ENCODE results near the gene PRAMEF1. TPM values are rescaled to one million over a fixed set of nuclear protein-coding genes. Genes with fewer than 3 reads are reported as not detected.

PRAMEF1 gene
- polyA plus RNA-seq, 1 donor from 2014 or later: not detected

GRCh38 chr1:12748778-12749355 is 42.3 kb upstream of the PRAMEF1 start:
- Histone ChIP-seq H2AFZ (ENCODE audit: low read depth, low read length) (no peak overlapping the region), H4K20me1 (ENCODE audit: insufficient read depth) (no peaks in the 10 kb centered on the region), H3K9ac (ENCODE audit: low read length) (no peak overlapping the region), H3K79me2 (replicated peaks; ENCODE audit: insufficient read depth, low read length) (no peaks in the 10 kb centered on the region), H3K4me2 (ENCODE audit: low read length) (no peak overlapping the region), H3K27me3 (ENCODE audit: insufficient read depth, low read depth, low read length) (no peaks in the 10 kb centered on the region), H3F3A (ENCODE audit: insufficient read depth, low read length, poor library complexity, severe bottlenecking) (no peaks in the 10 kb centered on the region), H3K9me3 (ENCODE audit: low read length) (peaks cover 5% of the 10 kb centered on the region), H3K36me3 (ENCODE audit: insufficient read depth, low read length) (no peaks in the 10 kb centered on the region), H3K27ac (ENCODE audit: low read length) (no peak overlapping the region), H3K9me2 (ENCODE audit: insufficient read depth, low read length) (no peaks in the 10 kb centered on the region), H3K4me3 (ENCODE audit: low read length) (no peak overlapping the region)
- no peak for TF ChIP-seq SMC3 (conservative IDR thresholded peaks at IDR 0.05; ENCODE audit: poor library complexity)
- TF ChIP-seq EP300 (conservative IDR thresholded peaks at IDR 0.05; ENCODE audit: poor library complexity, severe bottlenecking): no peak
- no peak for TF ChIP-seq POLR2AphosphoS5 (IDR thresholded peaks at IDR 0.05)
- TF ChIP-seq, protein P1, sequence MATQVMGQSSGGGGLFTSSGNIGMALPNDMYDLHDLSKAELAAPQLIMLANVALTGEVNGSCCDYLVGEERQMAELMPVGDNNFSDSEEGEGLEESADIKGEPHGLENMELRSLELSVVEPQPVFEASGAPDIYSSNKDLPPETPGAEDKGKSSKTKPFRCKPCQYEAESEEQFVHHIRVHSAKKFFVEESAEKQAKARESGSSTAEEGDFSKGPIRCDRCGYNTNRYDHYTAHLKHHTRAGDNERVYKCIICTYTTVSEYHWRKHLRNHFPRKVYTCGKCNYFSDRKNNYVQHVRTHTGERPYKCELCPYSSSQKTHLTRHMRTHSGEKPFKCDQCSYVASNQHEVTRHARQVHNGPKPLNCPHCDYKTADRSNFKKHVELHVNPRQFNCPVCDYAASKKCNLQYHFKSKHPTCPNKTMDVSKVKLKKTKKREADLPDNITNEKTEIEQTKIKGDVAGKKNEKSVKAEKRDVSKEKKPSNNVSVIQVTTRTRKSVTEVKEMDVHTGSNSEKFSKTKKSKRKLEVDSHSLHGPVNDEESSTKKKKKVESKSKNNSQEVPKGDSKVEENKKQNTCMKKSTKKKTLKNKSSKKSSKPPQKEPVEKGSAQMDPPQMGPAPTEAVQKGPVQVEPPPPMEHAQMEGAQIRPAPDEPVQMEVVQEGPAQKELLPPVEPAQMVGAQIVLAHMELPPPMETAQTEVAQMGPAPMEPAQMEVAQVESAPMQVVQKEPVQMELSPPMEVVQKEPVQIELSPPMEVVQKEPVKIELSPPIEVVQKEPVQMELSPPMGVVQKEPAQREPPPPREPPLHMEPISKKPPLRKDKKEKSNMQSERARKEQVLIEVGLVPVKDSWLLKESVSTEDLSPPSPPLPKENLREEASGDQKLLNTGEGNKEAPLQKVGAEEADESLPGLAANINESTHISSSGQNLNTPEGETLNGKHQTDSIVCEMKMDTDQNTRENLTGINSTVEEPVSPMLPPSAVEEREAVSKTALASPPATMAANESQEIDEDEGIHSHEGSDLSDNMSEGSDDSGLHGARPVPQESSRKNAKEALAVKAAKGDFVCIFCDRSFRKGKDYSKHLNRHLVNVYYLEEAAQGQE (IDR thresholded peaks at IDR 0.05; ENCODE audit: borderline replicate concordance): no peak
- no peak for TF ChIP-seq MXI1 (conservative IDR thresholded peaks at IDR 0.05; ENCODE audit: poor library complexity, severe bottlenecking)
- no peak for TF ChIP-seq TAF1 (IDR thresholded peaks at IDR 0.05; ENCODE audit: low read depth)
- TF ChIP-seq RAD21 (conservative IDR thresholded peaks at IDR 0.05): no peak
- no peak for TF ChIP-seq EZH2 (IDR thresholded peaks at IDR 0.05; ENCODE audit: borderline replicate concordance, insufficient read depth, low read length, poor library complexity, severe bottlenecking)
- TF ChIP-seq, protein P2, sequence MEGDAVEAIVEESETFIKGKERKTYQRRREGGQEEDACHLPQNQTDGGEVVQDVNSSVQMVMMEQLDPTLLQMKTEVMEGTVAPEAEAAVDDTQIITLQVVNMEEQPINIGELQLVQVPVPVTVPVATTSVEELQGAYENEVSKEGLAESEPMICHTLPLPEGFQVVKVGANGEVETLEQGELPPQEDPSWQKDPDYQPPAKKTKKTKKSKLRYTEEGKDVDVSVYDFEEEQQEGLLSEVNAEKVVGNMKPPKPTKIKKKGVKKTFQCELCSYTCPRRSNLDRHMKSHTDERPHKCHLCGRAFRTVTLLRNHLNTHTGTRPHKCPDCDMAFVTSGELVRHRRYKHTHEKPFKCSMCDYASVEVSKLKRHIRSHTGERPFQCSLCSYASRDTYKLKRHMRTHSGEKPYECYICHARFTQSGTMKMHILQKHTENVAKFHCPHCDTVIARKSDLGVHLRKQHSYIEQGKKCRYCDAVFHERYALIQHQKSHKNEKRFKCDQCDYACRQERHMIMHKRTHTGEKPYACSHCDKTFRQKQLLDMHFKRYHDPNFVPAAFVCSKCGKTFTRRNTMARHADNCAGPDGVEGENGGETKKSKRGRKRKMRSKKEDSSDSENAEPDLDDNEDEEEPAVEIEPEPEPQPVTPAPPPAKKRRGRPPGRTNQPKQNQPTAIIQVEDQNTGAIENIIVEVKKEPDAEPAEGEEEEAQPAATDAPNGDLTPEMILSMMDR (IDR thresholded peaks at IDR 0.05; ENCODE audit: poor library complexity, severe bottlenecking): no peak

DNA sequence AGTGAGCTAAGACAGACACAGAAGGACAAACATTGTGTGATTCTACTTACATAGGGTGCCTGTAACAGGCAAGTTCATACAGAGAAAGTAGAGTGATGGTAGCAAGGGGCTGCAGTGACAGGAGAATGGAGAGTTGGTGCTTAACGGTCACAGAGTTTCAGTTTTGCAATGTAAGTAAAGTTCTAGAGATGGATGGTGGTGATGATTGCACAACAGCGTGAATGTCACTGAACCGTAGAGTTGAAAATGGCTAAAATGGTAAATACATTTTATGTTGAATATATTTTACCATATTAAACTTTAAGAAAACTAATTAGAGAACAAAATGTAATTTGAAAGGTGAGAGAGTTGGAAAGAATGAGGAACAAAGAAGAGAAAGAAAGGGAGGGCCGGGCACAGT is 36.5 kb upstream of the PRAMEF1 start:
- TF ChIP-seq TAF1 (IDR thresholded peaks at IDR 0.05; ENCODE audit: low read depth) (no peak), POLR2AphosphoS5 (IDR thresholded peaks at IDR 0.05) (no peak), MXI1 (conservative IDR thresholded peaks at IDR 0.05; ENCODE audit: poor library complexity, severe bottlenecking) (no peak), SMC3 (conservative IDR thresholded peaks at IDR 0.05; ENCODE audit: poor library complexity) (no peak), EP300 (conservative IDR thresholded peaks at IDR 0.05; ENCODE audit: poor library complexity, severe bottlenecking) (no peak), RAD21 (conservative IDR thresholded peaks at IDR 0.05) (no peak), EZH2 (IDR thresholded peaks at IDR 0.05; ENCODE audit: borderline replicate concordance, insufficient read depth, low read length, poor library complexity, severe bottlenecking) (no peak)
- TF ChIP-seq, protein P1 (IDR thresholded peaks at IDR 0.05; ENCODE audit: borderline replicate concordance): no peak
- TF ChIP-seq, protein P2 (IDR thresholded peaks at IDR 0.05; ENCODE audit: poor library complexity, severe bottlenecking): no peak
- no peak overlapping the region for H3K4me3 ChIP-seq (ENCODE audit: low read length)

More for the DNA sequence above, 36.5 kb upstream of the PRAMEF1 start:
- no peaks in the 10 kb centered on the region for H3K27me3 ChIP-seq (ENCODE audit: insufficient read depth, low read depth, low read length)
- H3K36me3 ChIP-seq (ENCODE audit: insufficient read depth, low read length): no peaks in the 10 kb centered on the region
- no peak overlapping the region for H3K4me2 ChIP-seq (ENCODE audit: low read length)
- peaks cover 5% of the 10 kb centered on the region for H3K9me3 ChIP-seq (ENCODE audit: low read length)
- no peaks in the 10 kb centered on the region for H3K9me2 ChIP-seq (ENCODE audit: insufficient read depth, low read length)
- no peak overlapping the region for H3K9ac ChIP-seq (ENCODE audit: low read length)
- no peaks in the 10 kb centered on the region for H3K79me2 ChIP-seq (replicated peaks; ENCODE audit: insufficient read depth, low read length)
- H3K27ac ChIP-seq (ENCODE audit: low read length): no peak overlapping the region
- H2AFZ ChIP-seq (ENCODE audit: low read depth, low read length): no peak overlapping the region
- no peaks in the 10 kb centered on the region for H3F3A ChIP-seq (ENCODE audit: insufficient read depth, low read length, poor library complexity, severe bottlenecking)
- H4K20me1 ChIP-seq (ENCODE audit: insufficient read depth): no peaks in the 10 kb centered on the region

Data from neural cell (in vitro differentiated cells).